GM12873 (cell line): ENCODE data around the gene CSAD.

Experiments used
- CTCF ChIP-seq: IDR thresholded peaks from 2 replicates; pipeline ENCODE4 v1.5.1; 2012; ENCODE audit warnings: low read depth, mild to moderate bottlenecking, moderate library complexity, low read length, control low read depth; ENCODE audit not compliant: insufficient read depth; ENCODE audit errors: missing control alignments

CSAD gene

GRCh38 chr12:53180220-53180930, at the start of gene CSAD, which contains the start of gene ZNF740:
TSS of gene CSAD (minus strand) at chr12:53180925. CDS start at chr12:53173470, 7,455 bp downstream.
TSS of gene ZNF740 (plus strand) at chr12:53180722. CDS start at chr12:53181984, 1,262 bp downstream.
- no peak for TF ChIP-seq CTCF

GRCh38 chr12:53230108-53230845, 49.6 kb upstream of the CSAD start:
- TF ChIP-seq CTCF: no peak

- no peak for TF ChIP-seq CTCF
Measured at GRCh38 chr12:53229454-53229853, 48.7 kb upstream of the CSAD start.

GRCh38 chr12:53227836-53228235, 47.1 kb upstream of the CSAD start:
- no peak for TF ChIP-seq CTCF

- no peak for TF ChIP-seq CTCF
Measured at GRCh38 chr12:53227341-53227740, 46.6 kb upstream of the CSAD start.

GRCh38 chr12:53226815-53227214, 46.1 kb upstream of the CSAD start:
- no peak for TF ChIP-seq CTCF

GRCh38 chr12:53225635-53226424, 45.1 kb upstream of the CSAD start:
- no peak for TF ChIP-seq CTCF
